ENCODE measurements around the gene ANKRD11.
"Not testable (repeated sequence)": the region's sequence is repeated elsewhere in the genome, so short reads cannot be mapped to it uniquely, and the experiment has no call there.

Gene ANKRD11

GRCh38 chr16:89268585-89268984 is 221.8 kb downstream of the ANKRD11 start:
- DNase-seq (ENCODE audit: low read depth in 2 of 2), result no peak

DNA sequence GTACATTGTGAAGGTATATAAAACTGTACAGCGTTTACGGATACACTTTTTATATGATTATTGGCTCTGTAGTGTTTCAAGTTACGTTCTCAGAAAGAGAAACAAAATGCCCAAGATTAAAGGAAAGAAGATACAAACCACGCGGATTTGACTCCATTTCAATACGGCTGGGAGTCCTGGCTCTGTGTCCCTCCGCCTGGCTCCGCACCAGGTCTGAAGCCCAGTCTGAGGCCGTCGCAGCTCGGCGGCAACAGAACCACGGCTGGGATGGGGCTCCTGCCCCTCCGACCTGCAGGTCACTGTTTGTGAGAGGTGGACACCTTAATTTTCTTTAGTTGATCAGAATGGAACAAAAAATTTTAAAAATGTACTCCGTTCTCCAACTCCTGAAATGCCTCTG is 222.6 kb downstream of the ANKRD11 start:
- DNase-seq (ENCODE audit: low read depth in 2 of 2), result not testable (repeated sequence)

GRCh38 chr16:89266521-89267134 is 223.7 kb downstream of the ANKRD11 start:
- DNase-seq (ENCODE audit: low read depth in 2 of 2), result no peak

DNA sequence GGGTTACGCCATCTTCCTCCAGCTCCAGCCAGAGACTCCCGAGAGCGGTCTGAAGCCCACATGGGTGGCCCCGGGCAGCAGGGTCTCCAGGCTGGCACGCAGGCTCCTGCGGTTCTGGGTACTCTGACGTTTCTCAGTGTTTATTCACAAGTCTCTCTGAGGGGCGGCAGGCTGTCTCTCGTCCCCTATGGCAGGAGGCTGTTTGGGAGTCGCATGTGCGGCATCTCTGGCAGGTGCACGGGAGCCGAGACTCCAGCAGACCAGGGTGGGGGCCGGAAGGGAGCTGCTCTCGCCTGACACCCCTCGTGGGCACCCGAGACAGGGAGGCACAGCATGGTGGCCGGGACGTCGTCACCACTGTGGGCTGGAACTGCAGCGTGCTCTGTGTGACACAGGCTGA is 224.7 kb downstream of the ANKRD11 start:
- DNase-seq (ENCODE audit: low read depth in 2 of 2), result no peak

DNA sequence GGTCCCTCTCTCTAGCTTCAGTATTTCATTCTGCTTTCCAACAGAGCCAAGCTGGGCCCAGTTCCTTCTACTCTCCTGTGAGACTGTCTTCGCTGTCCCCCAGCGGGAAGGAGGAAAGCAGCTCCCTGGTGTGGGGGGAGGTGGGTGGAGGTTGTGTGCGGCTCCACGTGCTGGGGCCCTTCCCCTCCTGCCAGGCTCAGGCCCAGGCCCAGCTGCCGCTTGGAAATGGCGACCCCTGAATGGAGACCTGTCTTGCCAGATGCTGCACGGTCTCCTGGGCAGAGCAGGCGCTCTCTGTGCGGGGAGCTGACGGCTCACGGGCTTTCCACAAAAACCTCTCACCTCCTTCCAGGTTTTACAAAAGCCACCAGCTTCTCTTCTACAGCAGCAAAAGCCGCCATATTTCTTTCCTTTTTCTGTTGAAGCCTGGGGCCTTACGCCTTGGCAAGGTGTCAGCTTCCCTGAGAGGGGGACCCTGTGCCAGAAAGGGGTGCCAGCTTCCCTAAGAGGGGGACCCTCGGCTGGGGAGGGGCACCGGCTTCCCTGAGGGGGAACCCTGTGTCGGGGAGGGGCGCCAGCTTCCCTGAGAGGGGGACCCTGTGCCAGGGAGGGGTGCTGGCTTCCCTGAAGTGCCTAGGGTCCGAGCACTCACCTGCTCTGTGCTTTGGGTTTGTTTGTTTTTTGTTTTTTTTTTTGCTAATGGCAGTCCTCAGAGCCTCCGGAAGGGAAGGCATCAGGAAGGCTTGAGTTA is 225.4 kb downstream of the ANKRD11 start:
- no peak for DNase-seq (ENCODE audit: low read depth in 2 of 2)

DNA sequence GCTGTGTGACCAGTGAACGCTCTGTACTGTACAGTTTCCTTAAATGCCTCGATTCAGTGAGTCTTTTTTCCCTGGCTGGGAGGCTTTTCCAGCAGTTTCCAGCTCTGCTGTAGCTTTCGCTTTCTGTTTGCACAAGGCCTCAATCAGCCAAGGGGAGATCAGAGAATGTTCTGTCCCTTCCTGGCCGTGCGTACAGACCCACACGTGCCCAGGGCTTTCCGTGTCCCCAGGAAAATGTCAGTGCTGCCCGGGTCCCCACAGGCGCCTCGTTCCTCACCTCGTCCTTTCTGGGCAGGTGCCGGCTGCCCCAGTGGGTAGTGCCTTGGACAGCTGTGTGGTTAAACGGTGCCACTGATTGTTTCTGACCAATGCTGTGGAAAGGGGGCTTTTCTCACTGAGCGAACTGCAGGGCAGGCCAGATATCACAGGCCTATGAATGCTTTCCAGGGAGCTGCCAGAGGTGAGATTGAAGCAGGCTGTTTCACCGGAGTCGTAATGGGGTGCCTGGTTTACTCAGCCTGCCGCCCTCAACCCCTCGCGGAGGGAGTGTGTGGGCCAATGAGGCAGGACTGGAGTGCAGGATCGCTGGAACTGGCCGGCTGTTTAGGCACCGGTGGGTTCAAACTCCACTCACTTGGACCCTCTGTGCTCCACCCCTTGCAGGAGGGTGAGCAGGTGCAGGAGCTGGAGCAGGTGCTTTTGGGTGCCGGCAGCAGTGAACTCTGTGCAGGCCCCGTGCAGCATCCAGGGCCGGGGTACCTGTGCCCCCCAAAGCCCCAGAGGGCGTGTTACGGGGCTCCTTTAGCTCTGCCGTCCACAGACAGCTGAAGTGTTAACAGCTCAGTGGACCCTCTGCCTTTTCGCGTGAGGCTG is 228.4 kb downstream of the ANKRD11 start:
- no peak for DNase-seq (ENCODE audit: low read depth in 2 of 2)

DNA sequence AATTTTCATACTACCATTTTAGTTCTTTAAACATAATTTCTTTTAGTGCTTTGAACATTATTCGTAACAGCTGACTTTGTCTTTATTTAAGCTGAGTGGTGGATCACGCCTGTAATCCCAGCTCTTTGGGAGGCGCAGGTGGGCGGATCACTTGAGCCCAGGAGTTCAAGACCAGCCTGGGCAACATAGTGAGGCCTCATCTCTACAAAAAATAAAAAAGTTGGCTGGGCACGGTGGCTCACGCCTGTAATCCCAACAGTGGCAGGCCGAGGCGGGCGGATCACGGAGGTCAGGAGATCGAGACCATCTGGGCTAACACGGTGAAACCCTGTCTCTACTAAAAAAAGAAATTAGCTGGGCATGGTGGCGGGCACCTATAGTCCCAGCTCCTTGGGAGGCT is 230.5 kb downstream of the ANKRD11 start:
- DNase-seq (ENCODE audit: low read depth in 2 of 2), result not testable (repeated sequence)

DNA sequence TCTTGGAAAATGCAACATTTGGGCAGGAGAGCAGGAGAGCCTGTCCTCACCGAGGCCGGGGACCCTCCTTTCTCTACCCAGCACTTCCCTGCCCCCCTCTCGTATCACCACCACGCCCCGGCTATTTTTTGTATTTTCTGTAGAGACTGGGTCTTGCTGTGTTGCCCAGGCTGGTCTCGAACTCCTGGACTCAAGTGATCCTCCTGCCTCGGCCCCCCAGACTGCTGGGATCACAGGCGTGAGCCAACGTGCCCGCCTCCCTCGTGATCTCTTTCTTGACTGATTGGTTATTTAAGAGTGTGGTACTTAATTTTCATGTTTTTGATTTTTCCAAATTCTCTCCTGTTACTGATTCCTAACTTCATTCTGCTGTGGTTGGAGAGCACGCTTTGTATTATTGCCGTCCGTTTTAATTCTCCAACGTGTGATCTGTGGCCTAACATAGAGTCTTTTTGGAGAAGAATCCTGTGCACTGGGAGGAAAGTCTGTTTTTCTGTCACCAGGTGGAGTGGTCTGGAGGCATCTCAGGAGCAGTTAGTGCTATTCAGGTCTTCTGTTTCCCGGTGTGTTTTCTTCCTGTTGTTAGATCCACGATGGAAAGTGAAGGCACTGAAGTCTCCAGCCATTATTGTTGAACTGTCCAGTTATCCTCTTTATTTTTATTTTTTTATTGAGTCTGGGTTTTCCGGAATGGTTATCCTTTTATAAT is 232.4 kb downstream of the ANKRD11 start:
- DNase-seq (ENCODE audit: low read depth in 2 of 2), result no peak

DNA sequence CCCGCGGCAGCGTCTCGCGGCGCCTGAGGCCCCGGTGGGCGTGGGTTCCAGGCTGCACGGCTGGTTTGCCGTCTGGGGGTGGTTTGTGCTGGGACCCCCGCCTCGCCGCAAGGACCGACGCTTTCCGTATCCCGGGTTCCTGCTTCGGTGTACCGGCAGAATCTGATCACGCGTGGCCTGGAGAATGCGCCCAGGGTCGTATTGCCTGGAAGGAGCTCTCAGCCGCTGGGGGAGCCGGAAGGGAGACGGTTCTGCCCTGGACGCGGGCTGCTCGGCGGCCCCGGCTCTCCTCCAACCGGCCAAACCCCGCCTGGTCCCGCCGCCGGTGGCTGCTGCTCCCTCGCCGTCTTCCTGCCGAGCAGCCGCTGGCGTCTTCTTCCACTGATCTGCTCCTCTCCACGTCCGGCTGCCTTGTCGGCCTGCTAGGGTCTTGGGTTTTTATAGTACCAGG is 233.1 kb downstream of the ANKRD11 start:
- no peak for DNase-seq (ENCODE audit: low read depth in 2 of 2)

DNA sequence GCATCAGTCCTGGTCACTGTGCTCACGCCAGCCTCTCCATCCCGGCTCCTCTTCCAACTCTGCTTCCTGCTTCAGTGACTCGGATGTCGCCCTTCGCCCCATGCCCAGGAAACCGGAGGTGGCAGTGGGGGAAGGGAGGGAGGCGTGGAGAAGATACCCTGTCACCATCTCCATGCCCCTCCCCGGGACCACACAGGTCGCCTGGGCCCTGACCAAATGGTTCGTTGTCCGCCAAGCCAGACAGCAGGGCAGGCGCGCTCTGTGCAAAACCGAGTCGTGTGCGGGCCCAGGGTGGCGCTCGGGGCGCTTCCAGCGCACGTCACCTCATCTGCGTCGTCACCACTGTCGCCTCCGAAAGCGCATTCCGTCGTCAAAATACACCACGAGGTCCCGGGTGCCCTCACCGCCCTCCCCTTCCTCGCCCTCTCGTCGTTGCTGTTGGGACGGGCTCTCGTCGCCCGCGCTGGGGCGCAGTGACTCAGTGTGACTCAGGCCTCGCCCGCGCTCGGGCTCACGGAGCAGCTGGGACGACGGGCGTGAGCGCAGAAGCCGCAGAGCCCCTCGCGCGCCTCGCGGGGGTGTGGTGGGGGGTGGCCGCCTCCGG is 233.6 kb downstream of the ANKRD11 start:
- no peak for DNase-seq (ENCODE audit: low read depth in 2 of 2)

DNA sequence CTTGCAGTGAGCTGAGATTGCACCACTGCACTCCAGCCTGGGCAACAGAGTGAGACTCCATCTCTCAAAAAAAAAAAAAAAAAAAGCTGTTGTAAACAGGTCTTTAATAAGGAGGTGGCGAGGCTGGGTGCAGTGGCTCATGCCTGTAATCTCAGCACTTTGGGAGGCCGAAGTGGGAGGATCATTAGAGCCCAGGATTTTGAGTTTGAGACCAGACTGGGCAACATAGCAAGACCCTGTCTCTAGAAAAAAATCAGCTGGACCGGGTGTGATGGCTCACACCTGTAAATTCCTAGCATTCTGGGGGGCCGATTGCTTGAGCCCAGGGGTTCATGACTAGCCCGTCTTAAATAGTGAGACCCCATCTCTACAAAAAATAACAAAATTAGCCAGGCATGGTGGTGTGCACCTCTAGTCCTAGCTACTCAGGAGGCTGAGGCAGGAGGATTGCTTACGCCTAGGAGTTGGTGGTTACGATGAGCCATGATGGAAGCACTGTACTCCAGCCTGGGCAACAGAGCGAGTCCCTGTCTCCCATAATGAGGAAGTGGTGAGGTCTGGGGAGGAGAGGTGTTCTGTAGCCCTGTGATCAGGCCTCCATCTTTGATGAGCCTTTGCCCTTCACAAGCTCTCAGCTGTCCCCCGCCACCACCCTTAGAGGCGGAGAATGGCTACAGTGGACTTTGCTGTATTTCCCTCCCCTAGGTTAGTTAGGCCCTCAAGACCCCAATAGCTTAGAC is 236.6 kb downstream of the ANKRD11 start:
- no peak for DNase-seq (ENCODE audit: low read depth in 2 of 2)

DNA sequence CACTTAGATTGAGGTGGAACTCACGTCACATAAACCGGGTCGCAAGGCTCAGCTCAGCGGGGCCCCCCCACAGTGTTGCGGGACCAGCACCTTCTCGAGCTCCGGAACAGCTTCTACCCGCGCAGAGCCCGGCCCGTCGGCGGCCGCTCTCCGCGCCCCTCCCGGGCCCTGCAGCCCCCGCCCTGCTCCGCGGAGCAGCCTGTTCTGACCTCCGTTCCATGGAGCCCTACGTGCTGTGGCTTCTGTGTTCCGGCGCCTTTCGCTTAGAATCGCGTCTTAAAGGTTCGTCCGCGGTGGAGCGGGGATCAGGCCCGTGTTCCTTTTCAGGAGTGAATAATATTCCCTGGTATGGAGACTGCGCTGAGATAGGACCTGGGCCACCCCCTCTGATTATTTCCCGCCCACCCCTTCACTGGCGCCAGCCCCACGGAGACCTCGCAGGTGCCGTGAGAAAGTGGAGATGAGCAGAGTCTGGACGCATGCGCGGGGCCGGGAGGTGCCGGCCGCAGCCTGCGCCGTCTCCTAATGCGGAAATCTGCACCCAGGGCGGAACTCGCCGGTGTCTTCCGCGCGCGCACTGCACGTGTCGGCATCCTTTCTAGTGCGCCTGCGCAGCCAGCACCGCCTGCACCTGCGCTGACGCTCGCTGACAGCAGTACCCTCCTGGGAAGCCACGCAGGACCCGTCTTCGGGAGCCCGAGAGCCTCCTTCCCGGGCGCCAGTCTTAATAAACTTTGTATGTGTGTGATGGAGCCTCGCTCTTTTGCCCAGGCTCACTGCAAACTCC is 242.0 kb downstream of the ANKRD11 start:
- no peak for DNase-seq (ENCODE audit: low read depth in 2 of 2)

DNA sequence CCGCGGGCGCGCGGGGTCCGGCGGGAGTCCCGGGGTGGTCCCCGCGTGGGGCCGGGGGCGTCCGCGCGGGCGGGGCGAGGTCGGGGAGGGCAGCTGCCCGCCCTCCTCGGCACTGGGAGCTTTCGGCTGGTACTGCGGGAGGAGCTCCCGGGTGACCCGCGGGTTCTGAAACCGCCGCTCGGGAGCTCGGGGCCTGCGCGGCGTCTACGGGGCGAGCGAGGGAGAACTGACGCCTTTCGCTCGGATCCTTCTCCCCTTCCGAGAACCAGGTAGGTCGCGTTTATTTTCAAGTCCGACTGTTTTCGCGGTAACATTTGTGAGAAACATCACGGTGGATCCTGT is 242.7 kb downstream of the ANKRD11 start:
- DNase-seq (ENCODE audit: low read depth in 2 of 2), result not testable (repeated sequence)

GRCh38 chr16:89246903-89247733 is 243.2 kb downstream of the ANKRD11 start:
- DNase-seq (ENCODE audit: low read depth in 2 of 2), result peak; percentile 40 to 44

DNA sequence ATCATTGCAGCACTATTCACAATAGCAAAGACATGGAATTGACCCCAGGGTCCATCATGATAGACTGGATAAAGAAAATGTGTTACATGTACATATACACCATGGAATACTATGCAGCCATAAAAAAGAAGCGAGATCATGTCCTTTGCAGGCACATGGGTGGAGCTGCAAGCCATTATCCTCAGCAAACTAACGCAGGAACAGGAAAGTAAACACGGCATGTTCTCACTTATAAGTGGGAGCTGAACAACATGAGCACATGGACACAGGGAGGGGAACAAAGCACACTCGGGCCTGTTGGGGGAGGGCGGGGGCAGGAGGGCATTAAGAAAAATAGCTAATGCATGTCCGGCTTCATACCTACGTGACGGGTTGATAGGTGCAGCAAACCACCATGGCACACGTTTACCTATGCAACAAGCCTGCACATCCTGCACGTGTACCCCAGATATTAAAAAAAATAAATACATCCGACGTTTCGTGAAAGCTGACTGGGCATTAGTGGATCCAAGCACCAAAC is 243.9 kb downstream of the ANKRD11 start:
- DNase-seq (ENCODE audit: low read depth in 2 of 2), result no peak

GRCh38 chr16:89244754-89245153 is 245.6 kb downstream of the ANKRD11 start:
- no peak for DNase-seq (ENCODE audit: low read depth in 2 of 2)

- not testable (repeated sequence) for DNase-seq (ENCODE audit: low read depth in 2 of 2)
Observed at GRCh38 chr16:89244264-89244663, 246.1 kb downstream of the ANKRD11 start.

DNA sequence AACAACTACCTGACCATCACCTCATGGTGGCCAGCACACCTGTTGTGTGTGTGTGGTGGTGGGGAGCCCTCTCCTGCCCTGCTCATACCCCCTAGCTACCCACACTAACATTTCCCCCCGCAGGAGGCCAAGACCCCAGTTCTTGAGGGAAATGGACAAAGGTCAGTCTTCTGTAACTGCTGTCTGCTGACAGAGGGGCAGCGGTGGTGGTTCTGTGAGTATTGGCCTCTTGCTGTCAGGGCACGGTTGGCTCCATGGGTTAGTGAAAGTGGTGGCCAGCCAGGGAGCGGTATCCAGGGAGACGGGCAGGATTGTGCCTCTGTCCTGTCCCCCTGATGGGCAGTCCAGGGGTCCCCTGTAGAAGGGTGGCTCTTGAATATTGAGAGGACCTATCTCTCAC is 246.7 kb downstream of the ANKRD11 start:
- DNase-seq (ENCODE audit: low read depth in 2 of 2), result no peak

DNA sequence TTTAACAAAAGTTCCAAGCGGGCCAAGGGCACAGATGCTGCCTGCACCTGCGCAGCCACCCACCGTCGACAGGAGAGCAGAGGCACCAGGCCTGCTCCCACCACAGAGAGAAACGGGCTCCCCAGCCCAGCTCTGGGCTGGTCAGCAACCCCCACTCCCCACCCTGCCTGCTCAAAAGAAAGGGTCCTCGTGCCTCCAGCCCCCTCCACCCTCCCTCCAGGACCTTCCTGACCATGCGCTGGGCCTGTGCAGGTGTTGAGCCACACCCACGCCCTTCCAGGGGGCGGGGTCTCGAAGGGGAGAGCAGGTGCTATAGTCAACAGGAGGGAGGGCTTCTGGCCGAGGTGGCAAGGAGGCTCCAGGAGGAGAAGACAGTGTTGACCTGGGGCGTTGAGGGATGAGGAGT is 247.6 kb downstream of the ANKRD11 start:
- DNase-seq (ENCODE audit: low read depth in 2 of 2), result no peak

Measured in fibroblast of skin of left biceps (primary cell).